H1 (cell line): Measurements from ENCODE around the gene HEBP1. TPM values are rescaled to one million over a fixed set of nuclear protein-coding genes. Genes with fewer than 3 reads are reported as not detected.

Source experiments
- ASH2L ChIP-seq: fragments of 200-600, 300-600 bp; sonication (generic); IDR thresholded peaks from one replicate; pipeline ENCODE4 v1.7.1; 2017; ENCODE audit warnings: low read length
- BCL11A ChIP-seq, 2 experiments: IDR thresholded peaks; one replicate each; pipeline ENCODE4 v1.6.1; 2011; ENCODE audit warnings: low read depth in 2 of 2, low read length in 2 of 2, mild to moderate bottlenecking in 2 of 2
- CBX5 ChIP-seq: fragments of 300-800, 300-1000 bp; sonication (generic); IDR thresholded peaks from 2 replicates; pipeline ENCODE4 v1.7.1; 2016; ENCODE audit warnings: antibody characterized with exemption, low read length, low read depth
- CEBPB ChIP-seq: IDR thresholded peaks from 2 replicates; pipeline ENCODE4 v1.6.1; 2012; ENCODE audit warnings: low read depth, low read length
- CHD2 ChIP-seq: IDR thresholded peaks from 2 replicates; pipeline ENCODE4 v1.6.1; 2012; ENCODE audit warnings: low read length, improper control_type of control experiment
- E2F6 ChIP-seq: IDR thresholded peaks from 2 replicates; pipeline ENCODE4 v1.6.1; 2012; ENCODE audit warnings: inconsistent platforms
- KDM1A ChIP-seq: fragments of 200-600, 300-600 bp; sonication (generic); IDR thresholded peaks from 2 replicates; pipeline ENCODE4 v1.7.1; 2016; ENCODE audit warnings: mild to moderate bottlenecking, low read length, borderline replicate concordance
- POLR2AphosphoS5 ChIP-seq: IDR thresholded peaks from 2 replicates; pipeline ENCODE4 v1.6.1; 2011; ENCODE audit warnings: low read depth, low read length
- SAP30 ChIP-seq: fragments of 300-600 bp; sonication (generic); IDR thresholded peaks from 2 replicates; pipeline ENCODE4 v1.7.1; 2012; ENCODE audit warnings: low read length, moderate library complexity, mild to moderate bottlenecking, inconsistent platforms; ENCODE audit not compliant: insufficient read depth, insufficient replicate concordance
- SP2 ChIP-seq: IDR thresholded peaks from 2 replicates; pipeline ENCODE4 v1.6.1; 2012; ENCODE audit warnings: mild to moderate bottlenecking, low read length, inconsistent platforms
- SRF ChIP-seq: IDR thresholded peaks from 2 replicates; pipeline ENCODE4 v1.6.1; 2011; ENCODE audit warnings: mild to moderate bottlenecking, low read depth, low read length, moderate library complexity
- polyA plus RNA-seq, 7 experiments: library from polyadenylated mRNA; depleted of rRNA in 3 of 7; stranded (reverse) in 5 of 7; unstranded in 2 of 7; fragments of >200 nt in 5 of 7; fragments of 200-250 nt in 2 of 7; gene quantifications; 1 replicate in 5 of 7; 2 replicates in 1 of 7; 4 replicates in 1 of 7; pipeline versions ENCODE4 v1.2.1 to v1.2.3, GENCODE V29; 2011 to 2013; ENCODE audit warnings: missing spikeins in 2 of 7, mixed read lengths in 2 of 7
- total RNA-seq: library from RNA; stranded (reverse); fragmentation: NEBNext Ultra II Directional; extraction: Animal tissue kit (Norgen Biotek cat#: 25700); gene quantifications from 2 replicates; pipeline ENCODE4 v1.2.1, GENCODE V29; 2021
- TF ChIP-seq, protein P1 (sequence below), 3 experiments: IDR thresholded peaks; 1 replicate in 2 of 3; 2 replicates in 1 of 3; pipeline versions ENCODE4 v1.5.1 to v1.6.1; 2011; ENCODE audit warnings: low read length in 3 of 3, mild to moderate bottlenecking in 3 of 3, inconsistent platforms in 2 of 3, low read depth in 1 of 3, moderate library complexity in 1 of 3; ENCODE audit not compliant: insufficient read depth in 1 of 3; ENCODE audit errors: control extremely low read depth in 1 of 3

The HEBP1 gene
- total and polyA plus RNA-seq, 2 of the 8 experiments (the other 6 are each of a cell fraction or from before 2014, with no cell fraction given) = 30.8 to 56.1 TPM

DNA sequence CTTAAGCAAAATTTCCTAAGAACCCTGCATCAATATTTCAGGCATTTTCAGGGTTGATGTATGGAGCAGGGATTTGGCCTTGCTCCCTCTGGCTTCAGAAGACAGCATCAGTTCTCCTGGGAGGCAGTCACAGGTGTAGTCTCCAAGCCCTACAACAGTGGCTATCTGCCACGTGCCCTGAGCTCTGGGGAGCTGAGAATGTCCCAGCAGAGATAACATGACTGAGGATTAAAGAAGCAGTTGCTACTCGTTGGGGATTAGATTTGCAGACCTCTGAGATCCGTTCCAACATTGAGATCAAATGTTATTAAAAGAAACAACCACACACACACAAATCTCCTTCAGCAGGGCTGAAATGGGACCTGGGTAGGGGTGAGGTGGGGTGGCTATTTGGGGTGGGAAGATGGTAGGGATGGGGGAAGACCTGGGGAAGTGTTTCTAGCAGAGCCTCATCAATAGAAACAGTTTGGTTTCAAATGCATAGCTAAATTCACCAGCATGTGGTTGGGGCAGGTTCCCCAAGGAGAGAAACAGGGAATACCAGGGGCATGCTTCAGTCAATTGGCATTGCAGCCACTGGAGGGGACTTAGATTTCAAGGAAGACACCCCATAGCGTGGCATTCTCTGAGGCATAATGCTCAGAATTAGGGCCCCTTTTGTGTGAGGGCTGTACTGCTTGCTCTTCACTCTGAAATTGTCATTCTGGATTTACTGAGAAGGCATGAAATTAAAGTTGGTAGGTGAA, 28.9 kb upstream of the HEBP1 start (continued):
- TF ChIP-seq CBX5 (no peak), SP2 (no peak), E2F6 (peak; percentile 51; the same call in 1 of the 2 replicates), SAP30 (no peak), POLR2AphosphoS5 (no peak), CHD2 (no peak), BCL11A (IDR thresholded peaks at IDR 0.05; ENCODE audit: low read depth in 2 of 2, low read length in 2 of 2) (no peak), CEBPB (no peak), ASH2L (peak; percentile 39), SRF (no peak), KDM1A (no peak)
- TF ChIP-seq, protein P1, sequence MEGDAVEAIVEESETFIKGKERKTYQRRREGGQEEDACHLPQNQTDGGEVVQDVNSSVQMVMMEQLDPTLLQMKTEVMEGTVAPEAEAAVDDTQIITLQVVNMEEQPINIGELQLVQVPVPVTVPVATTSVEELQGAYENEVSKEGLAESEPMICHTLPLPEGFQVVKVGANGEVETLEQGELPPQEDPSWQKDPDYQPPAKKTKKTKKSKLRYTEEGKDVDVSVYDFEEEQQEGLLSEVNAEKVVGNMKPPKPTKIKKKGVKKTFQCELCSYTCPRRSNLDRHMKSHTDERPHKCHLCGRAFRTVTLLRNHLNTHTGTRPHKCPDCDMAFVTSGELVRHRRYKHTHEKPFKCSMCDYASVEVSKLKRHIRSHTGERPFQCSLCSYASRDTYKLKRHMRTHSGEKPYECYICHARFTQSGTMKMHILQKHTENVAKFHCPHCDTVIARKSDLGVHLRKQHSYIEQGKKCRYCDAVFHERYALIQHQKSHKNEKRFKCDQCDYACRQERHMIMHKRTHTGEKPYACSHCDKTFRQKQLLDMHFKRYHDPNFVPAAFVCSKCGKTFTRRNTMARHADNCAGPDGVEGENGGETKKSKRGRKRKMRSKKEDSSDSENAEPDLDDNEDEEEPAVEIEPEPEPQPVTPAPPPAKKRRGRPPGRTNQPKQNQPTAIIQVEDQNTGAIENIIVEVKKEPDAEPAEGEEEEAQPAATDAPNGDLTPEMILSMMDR (IDR thresholded peaks at IDR 0.05; ENCODE audit: control extremely low read depth in 1 of 3, insufficient read depth in 1 of 3, low read depth in 1 of 3, low read length in 3 of 3) = peak in 1 of 3 experiments; percentile 22; a peak in 1 of 4 replicates
